COR-L47 (cell line): ENCODE results near the gene CABP4.
"Not testable (repeated sequence)": the region's sequence is repeated elsewhere in the genome, so short reads cannot be mapped to it uniquely, and the experiment has no call there.

Experiments used
- DNase-seq: peaks from one replicate; lab custom pipeline; 2025; lab: John Stamatoyannopoulos, UW

Gene CABP4

GRCh38 chr11:67419325-67420049 lies 35.7 kb upstream of the CABP4 start:
- DNase-seq = no peak

GRCh38 chr11:67420147-67420645 lies 35.0 kb upstream of the CABP4 start:
- DNase-seq = no peak

DNA sequence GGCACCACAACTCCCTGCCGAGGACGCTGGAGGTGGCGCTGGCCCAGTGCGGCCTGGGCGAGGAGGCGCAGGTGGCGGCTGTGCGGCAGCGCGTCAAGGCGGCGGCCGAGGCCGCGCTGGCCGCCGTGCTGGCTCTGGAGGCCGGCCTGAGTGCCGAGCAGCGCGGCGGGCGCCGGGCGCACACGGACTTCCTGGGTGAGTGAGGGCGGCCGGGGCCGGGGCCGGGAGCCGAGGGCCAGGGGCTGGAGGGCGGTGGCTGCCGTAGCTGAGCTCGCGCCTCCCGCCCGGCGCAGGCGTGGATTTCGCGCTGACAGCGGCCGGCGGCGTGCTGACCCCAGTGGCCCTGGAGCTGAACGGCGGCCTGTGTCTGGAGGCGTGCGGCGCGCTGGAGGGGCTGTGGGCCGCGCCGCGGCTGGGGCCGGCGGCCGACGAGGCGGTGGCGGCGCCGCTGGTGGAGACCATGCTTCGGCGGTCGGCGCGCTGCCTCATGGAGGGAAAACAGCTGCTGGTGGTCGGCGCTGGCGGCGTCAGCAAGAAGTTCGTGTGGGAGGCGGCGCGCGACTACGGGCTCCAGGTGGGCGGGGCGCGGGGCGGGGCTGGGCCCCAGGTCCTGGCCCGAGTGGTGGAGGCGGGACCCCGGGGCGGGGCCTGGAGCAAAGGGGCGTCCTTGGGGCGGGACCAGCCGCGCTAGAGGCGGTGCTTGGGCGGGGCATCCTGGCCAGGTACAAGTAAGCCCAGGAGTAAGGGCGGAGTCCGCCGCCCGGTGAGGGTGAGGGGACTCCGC lies 34.3 kb upstream of the CABP4 start:
- DNase-seq = peak; percentile 91

DNA sequence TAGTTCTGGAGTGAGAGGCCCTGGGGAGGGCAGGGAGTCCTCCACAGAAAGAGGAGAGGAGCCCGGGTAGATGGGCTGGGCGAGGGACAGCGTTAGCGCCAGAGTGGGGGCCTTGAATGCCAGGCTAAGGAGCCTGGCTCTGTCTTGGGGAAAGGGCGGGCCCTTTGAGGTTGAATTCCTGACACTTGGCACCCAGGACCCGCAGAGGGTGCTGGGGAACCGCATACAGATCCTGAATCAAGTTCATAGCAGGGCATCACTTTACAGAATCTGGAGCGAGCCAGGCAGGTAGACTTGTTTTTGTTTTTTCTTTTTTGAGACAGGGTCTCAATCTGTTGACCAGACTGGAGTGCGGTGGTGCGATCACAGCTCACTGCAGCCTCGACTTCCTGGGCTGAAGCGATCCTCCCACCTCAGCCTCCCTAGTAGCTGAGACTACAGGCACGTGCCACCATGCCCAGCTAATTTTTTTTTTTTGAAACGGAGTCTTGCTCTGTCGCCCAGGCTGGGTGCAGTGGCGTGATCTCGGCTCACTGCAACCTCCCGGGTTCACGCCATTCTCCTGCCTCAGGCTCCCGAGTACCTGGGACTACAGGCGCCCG lies 33.6 kb upstream of the CABP4 start:
- DNase-seq = no peak

DNA sequence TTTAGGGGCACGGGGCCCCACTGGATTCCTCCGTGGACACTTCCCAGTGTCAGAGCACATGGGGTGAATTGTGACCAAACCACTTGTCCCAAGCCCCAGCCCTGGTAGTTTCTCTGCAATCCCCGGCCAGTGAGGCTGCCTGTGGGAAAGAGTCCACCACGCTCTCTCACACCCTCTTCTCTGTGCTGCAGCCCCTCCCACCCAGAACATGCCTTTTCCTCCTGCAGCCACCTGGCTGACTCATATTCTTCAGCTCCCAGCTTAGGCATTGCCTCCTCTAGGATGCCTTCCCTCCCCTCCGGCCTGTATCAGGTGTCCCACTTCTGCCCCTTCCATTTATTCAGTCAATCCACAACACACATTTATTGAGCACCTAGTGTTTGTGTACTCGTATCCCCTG lies 32.3 kb upstream of the CABP4 start:
- DNase-seq = no peak

DNA sequence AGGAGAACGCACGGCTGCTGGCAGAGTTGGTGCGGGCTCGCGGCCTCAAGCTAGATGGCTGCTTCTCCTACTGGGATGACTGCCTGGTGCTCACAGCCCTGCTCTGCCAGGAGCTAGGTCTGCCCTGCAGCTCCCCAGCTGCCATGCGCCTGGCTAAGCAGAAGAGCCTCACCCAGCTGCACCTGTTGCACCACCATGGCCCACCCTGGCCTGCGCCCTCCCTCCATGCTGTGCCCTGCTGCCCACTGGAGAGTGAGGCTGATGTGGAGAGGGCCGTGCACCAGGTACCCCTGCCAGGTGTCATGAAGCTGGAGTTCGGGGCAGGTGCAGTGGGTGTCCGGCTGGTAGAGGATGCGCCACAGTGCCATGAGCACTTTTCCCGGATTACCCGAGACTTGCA lies 31.7 kb upstream of the CABP4 start:
- DNase-seq = no peak

- DNase-seq = no peak
Observed at GRCh38 chr11:67423891-67424613, 31.1 kb upstream of the CABP4 start.

- DNase-seq = not testable (repeated sequence)
Observed at GRCh38 chr11:67427364-67427859, 27.7 kb upstream of the CABP4 start.

GRCh38 chr11:67428052-67429001 lies 26.8 kb upstream of the CABP4 start, which contains the start of gene RPS6KB2:
Gene RPS6KB2 (plus strand): TSS chr11:67428494. CDS start chr11:67428546, 52 bp downstream.
- DNase-seq = peak; percentile 96

DNA sequence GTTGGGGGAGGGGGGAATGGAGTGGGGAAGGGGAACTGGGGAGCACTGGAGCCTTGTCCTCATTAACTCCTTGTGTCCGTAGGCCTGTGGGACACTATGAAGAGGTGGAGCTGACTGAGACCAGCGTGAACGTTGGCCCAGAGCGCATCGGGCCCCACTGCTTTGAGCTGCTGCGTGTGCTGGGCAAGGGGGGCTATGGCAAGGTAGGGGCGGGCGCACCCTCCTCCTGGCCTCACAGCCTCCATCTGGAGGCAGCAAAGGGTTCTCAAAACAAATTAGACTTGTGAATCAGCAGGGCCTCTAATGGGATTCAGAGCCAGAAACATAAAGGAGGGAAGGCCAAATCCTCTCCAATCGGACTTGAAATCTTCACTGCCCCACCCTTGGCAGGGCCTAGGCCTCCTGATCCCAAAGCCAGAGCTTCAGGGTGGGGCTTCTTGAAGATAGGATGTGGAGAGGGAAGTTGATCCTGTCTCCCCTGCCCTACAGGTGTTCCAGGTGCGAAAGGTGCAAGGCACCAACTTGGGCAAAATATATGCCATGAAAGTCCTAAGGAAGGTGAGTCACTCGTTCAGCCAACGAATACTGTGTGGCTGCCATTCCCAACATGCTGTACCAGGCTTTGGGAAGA lies 26.0 kb upstream of the CABP4 start:
- no peak for DNase-seq

GRCh38 chr11:67429722-67430121 lies 25.4 kb upstream of the CABP4 start:
- DNase-seq = no peak

DNA sequence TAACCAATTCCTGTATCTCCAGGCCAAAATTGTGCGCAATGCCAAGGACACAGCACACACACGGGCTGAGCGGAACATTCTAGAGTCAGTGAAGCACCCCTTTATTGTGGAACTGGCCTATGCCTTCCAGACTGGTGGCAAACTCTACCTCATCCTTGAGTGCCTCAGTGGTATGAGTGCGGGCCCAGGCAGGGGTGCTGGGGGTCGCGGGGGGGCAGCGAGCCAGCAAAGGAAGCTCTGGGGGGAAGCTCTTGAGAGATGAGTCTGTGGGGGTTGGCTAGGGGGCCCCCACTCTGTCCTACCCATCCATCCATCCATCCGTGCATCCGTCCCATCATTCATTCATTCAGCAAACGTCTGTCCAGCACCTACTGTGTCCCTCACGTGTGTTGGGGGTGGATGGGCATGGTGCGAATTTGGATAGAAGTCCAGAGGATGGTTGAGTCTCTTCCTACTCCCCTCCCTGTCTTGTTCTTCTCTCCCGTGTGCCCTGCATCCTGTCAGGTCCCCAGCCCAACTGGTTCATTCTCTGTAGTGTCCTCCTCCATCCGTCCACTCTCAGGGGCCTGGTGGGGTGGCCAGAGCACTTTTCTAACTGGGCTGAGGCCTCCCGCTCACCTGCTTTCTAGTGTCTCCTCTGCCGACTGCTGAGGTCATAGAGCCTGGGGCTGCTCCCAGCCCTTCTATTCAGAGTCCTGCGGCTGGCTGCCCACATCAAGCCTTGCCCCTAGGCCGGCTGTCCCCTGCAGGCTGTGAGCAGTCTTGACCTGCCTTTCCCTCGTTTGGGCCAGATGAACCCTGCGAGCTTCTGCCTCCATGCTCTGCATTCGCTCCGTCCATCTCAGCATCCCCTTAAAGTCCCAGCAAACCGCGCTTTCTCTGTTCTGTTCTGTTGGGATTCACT lies 23.6 kb upstream of the CABP4 start:
- no peak for DNase-seq

DNA sequence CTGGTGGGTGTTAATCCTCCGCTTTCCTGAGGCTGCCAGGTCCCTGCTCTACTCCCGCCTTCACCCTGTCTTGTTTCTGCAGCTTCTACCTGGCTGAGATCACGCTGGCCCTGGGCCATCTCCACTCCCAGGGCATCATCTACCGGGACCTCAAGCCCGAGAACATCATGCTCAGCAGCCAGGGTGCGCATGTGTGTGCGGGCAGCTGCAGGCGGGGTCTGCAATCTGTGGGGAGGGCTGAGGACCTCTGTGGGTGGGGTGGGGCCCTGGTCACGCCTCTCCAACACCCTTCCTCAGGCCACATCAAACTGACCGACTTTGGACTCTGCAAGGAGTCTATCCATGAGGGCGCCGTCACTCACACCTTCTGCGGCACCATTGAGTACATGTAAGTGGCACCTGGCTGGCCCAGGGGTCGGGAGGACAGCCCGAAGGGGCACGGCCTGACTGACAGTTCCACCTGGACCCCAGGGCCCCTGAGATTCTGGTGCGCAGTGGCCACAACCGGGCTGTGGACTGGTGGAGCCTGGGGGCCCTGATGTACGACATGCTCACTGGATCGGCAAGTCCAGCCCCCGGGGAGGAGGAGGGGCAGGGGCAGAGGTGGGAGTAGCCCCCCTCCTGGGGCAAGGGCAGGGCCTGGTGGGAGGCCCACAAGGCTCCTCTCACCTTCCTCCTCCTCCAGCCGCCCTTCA lies 22.4 kb upstream of the CABP4 start:
- DNase-seq = no peak

DNA sequence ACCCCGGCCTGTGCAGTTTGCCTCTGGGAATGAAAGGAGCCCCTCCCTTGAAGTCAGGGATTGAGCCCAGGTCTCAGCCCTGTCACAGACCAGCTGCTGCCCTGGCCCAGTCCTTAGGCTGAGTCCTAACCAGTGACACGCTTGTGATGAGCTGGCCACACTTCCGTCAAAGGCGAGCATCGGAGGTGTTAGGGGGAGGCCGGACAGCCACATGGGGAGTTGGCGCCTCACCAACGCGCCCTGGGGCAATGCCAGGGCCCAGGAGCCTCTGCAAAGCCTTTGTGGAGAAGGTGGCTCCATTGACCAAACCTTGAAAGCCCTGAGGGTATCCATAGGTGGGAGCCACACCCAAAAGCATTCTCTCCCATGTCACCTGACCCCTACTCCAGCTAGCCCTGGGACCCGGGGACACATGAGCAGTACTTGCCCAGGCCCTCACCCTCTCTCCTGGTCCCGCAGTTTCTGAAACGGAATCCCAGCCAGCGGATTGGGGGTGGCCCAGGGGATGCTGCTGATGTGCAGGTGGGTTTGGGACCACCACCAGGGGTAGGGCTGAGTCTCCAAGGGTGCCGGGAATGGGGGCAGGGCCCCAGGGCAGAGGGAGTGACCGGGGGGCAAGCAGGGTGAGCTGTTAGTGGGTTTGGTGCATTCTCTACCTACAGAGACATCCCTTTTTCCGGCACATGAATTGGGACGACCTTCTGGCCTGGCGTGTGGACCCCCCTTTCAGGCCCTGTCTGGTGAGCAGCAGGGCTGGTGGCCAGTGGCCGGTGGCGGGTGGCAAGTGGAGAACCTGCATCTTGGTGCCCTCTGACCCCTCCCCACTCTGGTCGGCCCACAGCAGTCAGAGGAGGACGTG lies 21.4 kb upstream of the CABP4 start:
- no peak for DNase-seq

- no peak for DNase-seq
Observed at GRCh38 chr11:67434395-67434881, 20.7 kb upstream of the CABP4 start.

GRCh38 chr11:67435031-67435726 lies 20.0 kb upstream of the CABP4 start:
- no peak for DNase-seq
